HG03066 (cell line): ENCODE measurements around the gene FAM168A.
A peak's percentile ranks its signal among the peaks of the same experiment; 100 is the strongest.

Source experiments
- ATAC-seq: cut with Tn5 transposase; IDR thresholded peaks from one replicate; pipeline ENCODE4 v1.9.1; 2021; ENCODE audit warnings: low read depth; ENCODE audit not compliant: unreplicated experiment

FAM168A gene

GRCh38 chr11:73380897-73381410, 217.0 kb downstream of the FAM168A start:
- no peak for ATAC-seq

GRCh38 chr11:73380331-73380730, 217.6 kb downstream of the FAM168A start:
- no peak for ATAC-seq

- ATAC-seq, result no peak
Measured at GRCh38 chr11:73379189-73379880, 218.6 kb downstream of the FAM168A start.

- peak; percentile 19 for ATAC-seq
Measured at GRCh38 chr11:73376803-73377629, 220.9 kb downstream of the FAM168A start.

GRCh38 chr11:73376160-73376802, 221.6 kb downstream of the FAM168A start, which contains the start of gene RELT:
Gene RELT (plus strand): TSS chr11:73376399. CDS start chr11:73389137, 12,738 bp downstream.
- ATAC-seq, result peak; percentile 67

GRCh38 chr11:73375830-73376159, 222.1 kb downstream of the FAM168A start:
- no peak for ATAC-seq

GRCh38 chr11:73374151-73374550, 223.8 kb downstream of the FAM168A start:
- ATAC-seq, result no peak

GRCh38 chr11:73372375-73372993, 225.4 kb downstream of the FAM168A start:
- ATAC-seq, result no peak

- no peak for ATAC-seq
Measured at GRCh38 chr11:73367482-73368024, 230.4 kb downstream of the FAM168A start.

GRCh38 chr11:73366953-73367352, 231.0 kb downstream of the FAM168A start:
- ATAC-seq, result no peak

GRCh38 chr11:73366265-73366610, 231.7 kb downstream of the FAM168A start:
- ATAC-seq, result no peak

GRCh38 chr11:73365352-73366264, 232.3 kb downstream of the FAM168A start:
- no peak for ATAC-seq

GRCh38 chr11:73363147-73363546, 234.8 kb downstream of the FAM168A start:
- no peak for ATAC-seq

GRCh38 chr11:73361953-73362776, 235.7 kb downstream of the FAM168A start:
- no peak for ATAC-seq

- no peak for ATAC-seq
Measured at GRCh38 chr11:73360743-73361369, 237.1 kb downstream of the FAM168A start.

- ATAC-seq, result no peak
Measured at GRCh38 chr11:73359930-73360742, 237.8 kb downstream of the FAM168A start.

- no peak for ATAC-seq
Measured at GRCh38 chr11:73359341-73359740, 238.6 kb downstream of the FAM168A start.
